ENCODE measurements around the gene TUBGCP5.
"Not testable (repeated sequence)": the region's sequence is repeated elsewhere in the genome, so short reads cannot be mapped to it uniquely, and the experiment has no call there.

Gene TUBGCP5
- 27.1 to 46.2 (median 33.3) reads per million in 4 donors for total RNA-seq

GRCh38 chr15:23039143-23039916 lies at the start of gene TUBGCP5:
Gene TUBGCP5 (minus strand): TSS chr15:23039569. CDS start chr15:23039543, 26 bp downstream.
- peak; percentile 93 to 98 (median 96) for DNase-seq

GRCh38 chr15:23083115-23083514 lies 43.7 kb upstream of the TUBGCP5 start:
- DNase-seq, result no peak

- not testable (repeated sequence) for DNase-seq
Measured at GRCh38 chr15:23081996-23082737, 42.8 kb upstream of the TUBGCP5 start.

- DNase-seq, result no peak
Measured at GRCh38 chr15:23081271-23081670, 41.9 kb upstream of the TUBGCP5 start.

GRCh38 chr15:23079766-23080165 lies 40.4 kb upstream of the TUBGCP5 start:
- no peak for DNase-seq

GRCh38 chr15:23075927-23076326 lies 36.6 kb upstream of the TUBGCP5 start:
- DNase-seq, result no peak

- DNase-seq, result no peak
Measured at GRCh38 chr15:23074684-23075083, 35.3 kb upstream of the TUBGCP5 start.

GRCh38 chr15:23073890-23074646 lies 34.7 kb upstream of the TUBGCP5 start:
- DNase-seq, result no peak

- no peak for DNase-seq
Measured at GRCh38 chr15:23072633-23073032, 33.3 kb upstream of the TUBGCP5 start.

- DNase-seq, result no peak
Measured at GRCh38 chr15:23069496-23070166, 30.3 kb upstream of the TUBGCP5 start.

- DNase-seq, result no peak
Measured at GRCh38 chr15:23067416-23067815, 28.0 kb upstream of the TUBGCP5 start.

GRCh38 chr15:23065836-23066235 lies 26.5 kb upstream of the TUBGCP5 start:
- DNase-seq, result no peak

GRCh38 chr15:23064156-23064555 lies 24.8 kb upstream of the TUBGCP5 start:
- DNase-seq, result no peak

GRCh38 chr15:23057707-23058106 lies 18.3 kb upstream of the TUBGCP5 start:
- no peak for DNase-seq

GRCh38 chr15:23055316-23055715 lies 15.9 kb upstream of the TUBGCP5 start:
- no peak for DNase-seq

GRCh38 chr15:23052522-23052921 lies 13.2 kb upstream of the TUBGCP5 start:
- no peak for DNase-seq

- DNase-seq, result no peak
Measured at GRCh38 chr15:23050708-23051107, 11.3 kb upstream of the TUBGCP5 start.

- DNase-seq, result no peak
Measured at GRCh38 chr15:23049984-23050628, 10.7 kb upstream of the TUBGCP5 start.

GRCh38 chr15:23048572-23049282 lies 9.4 kb upstream of the TUBGCP5 start:
- not testable (repeated sequence) for DNase-seq

GRCh38 chr15:23043987-23044386 lies 4.6 kb upstream of the TUBGCP5 start:
- DNase-seq, result not testable (repeated sequence)

GRCh38 chr15:23043535-23043934 lies 4.2 kb upstream of the TUBGCP5 start:
- not testable (repeated sequence) for DNase-seq
